GM19468 (cell line): ENCODE data around the gene CLEC16A.

ENCODE experiments used
- ATAC-seq: cut with Tn5 transposase; IDR thresholded peaks from one replicate; pipeline ENCODE4 v1.9.1; 2021; ENCODE audit warnings: mild to moderate bottlenecking, moderate library complexity, moderate number of reproducible peaks; ENCODE audit not compliant: unreplicated experiment; ENCODE audit errors: extremely low read depth

Gene CLEC16A, protein sequence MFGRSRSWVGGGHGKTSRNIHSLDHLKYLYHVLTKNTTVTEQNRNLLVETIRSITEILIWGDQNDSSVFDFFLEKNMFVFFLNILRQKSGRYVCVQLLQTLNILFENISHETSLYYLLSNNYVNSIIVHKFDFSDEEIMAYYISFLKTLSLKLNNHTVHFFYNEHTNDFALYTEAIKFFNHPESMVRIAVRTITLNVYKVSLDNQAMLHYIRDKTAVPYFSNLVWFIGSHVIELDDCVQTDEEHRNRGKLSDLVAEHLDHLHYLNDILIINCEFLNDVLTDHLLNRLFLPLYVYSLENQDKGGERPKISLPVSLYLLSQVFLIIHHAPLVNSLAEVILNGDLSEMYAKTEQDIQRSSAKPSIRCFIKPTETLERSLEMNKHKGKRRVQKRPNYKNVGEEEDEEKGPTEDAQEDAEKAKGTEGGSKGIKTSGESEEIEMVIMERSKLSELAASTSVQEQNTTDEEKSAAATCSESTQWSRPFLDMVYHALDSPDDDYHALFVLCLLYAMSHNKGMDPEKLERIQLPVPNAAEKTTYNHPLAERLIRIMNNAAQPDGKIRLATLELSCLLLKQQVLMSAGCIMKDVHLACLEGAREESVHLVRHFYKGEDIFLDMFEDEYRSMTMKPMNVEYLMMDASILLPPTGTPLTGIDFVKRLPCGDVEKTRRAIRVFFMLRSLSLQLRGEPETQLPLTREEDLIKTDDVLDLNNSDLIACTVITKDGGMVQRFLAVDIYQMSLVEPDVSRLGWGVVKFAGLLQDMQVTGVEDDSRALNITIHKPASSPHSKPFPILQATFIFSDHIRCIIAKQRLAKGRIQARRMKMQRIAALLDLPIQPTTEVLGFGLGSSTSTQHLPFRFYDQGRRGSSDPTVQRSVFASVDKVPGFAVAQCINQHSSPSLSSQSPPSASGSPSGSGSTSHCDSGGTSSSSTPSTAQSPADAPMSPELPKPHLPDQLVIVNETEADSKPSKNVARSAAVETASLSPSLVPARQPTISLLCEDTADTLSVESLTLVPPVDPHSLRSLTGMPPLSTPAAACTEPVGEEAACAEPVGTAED

DNA sequence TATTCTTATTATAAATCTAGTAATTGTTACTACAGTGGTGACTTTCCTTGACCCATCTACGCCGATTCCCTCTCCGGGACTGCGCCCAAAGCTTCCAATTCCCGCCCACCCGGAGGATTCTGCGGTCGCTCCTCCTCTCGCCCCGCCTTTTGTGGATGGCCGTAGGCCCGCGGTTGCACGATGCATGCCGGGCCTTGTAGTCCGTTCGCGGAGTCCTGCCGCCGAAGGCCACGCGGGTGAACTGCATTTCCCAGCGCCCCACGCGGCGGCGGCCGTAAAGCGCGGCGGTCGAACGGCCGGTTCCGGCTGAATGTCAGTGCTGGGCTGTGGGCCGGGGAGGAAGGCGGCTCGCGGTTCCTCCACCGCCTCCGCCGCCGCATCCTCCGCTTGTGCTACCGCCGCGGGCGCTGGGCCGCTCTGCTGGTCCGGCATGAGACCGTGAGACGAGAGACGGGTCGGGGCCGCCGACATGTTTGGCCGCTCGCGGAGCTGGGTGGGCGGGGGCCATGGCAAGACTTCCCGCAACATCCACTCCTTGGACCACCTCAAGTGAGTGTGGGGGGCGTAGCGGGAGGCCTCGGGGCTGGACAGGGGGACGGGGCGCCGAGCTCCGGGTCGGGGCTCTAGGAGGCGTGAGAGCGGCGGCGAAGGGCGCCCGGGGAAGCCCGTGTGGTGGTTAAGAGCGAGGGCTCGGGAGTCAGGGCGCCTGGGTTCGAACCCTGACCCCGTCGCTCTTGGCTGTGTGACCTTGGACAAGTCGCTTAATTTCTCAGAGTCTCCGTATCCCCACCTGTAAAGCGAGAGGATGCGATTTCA is at the start of gene CLEC16A:
CLEC16A (plus strand) TSS at position 316 of the 816 bp plus-strand sequence; CDS start at position 470, 154 bp downstream.
- ATAC-seq: peak; percentile 75

DNA sequence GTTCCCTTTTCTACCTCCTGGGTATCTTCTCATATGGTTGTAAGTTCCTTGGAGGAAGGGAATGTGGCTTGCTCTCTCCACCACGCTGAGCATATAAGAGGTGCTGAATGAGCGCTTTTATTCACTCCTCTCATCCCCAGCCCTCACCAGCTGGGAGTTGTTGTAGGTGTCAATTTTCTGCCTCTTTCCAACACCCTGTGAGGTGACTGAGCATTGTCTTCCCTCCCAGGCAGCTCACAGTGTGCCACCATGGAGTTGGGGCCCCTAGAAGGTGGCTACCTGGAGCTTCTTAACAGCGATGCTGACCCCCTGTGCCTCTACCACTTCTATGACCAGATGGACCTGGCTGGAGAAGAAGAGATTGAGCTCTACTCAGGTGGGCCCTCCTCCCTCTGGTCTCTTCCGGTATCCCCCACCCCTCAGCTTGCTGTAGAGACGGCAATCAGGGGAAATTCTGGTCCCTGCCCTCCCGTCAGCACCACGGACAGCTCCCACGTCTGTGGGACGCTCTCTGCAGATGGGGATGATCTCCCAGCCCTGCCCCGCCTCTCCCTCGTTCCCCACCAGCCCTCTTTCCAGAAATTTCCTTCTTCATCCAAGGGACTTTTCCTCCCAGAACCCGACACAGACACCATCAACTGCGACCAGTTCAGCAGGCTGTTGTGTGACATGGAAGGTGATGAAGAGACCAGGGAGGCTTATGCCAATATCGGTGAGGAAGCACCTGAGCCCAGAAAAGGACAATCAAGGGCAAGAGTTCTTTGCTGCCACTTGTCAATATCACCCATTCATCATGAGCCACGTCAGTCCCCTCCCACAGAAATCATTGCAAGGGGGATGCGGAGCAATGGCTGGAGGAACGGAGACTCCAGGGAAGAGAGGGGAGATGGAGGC is 49.1 kb upstream of the CLEC16A start:
- ATAC-seq: no peak

DNA sequence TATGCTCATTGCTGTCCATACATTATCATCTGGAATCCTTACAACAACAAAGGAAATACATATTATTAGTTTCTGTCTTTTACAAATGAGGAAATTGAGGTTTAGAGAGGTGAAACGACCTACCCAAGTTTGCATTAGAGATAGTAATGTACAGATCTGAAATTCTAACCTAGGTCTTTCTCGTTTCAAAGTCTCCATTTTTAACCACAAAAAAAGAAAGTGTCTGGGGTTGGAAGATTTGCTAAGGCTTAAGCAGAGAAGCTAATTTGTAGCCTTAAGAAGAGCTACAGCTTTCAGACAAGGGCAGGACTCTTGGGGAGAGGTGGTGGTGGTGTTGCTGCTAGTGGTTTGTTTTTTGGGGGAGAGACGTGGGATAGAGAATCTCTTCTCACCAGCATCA is 48.2 kb upstream of the CLEC16A start:
- ATAC-seq: no peak

DNA sequence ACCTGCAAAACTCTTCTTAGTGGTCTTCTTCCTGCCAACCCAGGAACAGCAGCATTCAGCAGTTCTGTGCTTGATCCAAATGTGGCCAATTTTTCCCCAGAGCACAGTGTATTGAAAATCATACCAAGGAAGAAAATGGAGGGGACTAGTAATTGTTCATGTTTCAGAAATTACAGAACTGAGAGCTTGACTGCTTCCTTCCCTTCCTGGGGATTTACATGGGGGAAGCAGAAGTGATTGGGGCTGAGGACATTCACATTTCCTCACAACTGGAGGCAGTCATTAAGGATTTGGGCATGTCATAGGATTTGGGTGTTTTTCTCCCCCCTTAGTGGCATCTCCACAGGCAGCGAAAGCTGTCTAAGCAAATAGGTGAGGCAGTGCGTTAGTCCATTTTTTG is 47.6 kb upstream of the CLEC16A start:
- ATAC-seq: no peak

DNA sequence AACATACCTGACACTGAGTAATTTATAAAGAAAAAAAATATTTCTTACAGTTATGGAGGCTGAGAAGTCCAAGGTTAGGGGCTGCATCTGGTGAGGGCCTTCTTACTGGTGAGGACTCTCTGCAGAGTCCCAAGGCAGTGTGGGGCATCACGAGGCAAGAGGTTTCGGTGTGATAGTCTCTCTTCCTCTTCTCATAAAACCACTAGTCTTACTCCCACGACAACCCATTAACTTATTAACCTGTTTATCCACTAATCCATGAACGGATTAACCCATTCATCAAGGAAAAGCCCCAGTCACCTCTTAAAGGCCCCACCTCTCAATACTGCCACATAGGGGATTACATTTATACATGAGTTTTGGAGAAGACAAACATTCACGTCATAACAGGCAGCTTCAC is 47.2 kb upstream of the CLEC16A start:
- ATAC-seq: peak; percentile 30

DNA sequence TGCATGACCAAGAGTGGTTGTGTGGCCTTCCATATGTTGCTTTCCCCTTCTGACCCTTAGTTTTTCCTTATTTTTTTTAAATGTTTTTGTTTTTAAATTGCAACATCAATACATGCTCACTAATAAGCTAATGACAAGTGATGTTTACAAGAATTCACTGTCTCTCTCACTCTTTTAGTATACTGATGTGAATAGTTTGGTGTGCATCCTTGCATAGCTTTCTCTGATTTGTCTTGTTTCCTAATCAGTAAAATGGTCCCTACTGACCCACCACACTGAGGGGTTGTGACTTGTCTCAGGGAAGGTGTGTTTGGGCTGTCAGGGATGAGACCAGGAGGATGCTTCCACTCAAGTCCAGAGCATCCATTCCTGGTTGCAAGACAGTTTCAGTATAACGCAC is 41.4 kb upstream of the CLEC16A start:
- ATAC-seq: no peak

DNA sequence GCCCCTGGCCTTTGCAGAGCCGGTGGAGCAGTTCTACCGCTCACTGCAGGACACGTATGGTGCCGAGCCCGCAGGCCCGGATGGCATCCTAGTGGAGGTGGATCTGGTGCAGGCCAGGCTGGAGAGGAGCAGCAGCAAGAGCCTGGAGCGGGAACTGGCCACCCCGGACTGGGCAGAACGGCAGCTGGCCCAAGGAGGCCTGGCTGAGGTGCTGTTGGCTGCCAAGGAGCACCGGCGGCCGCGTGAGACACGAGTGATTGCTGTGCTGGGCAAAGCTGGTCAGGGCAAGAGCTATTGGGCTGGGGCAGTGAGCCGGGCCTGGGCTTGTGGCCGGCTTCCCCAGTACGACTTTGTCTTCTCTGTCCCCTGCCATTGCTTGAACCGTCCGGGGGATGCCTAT is 37.9 kb upstream of the CLEC16A start:
- no peak for ATAC-seq

DNA sequence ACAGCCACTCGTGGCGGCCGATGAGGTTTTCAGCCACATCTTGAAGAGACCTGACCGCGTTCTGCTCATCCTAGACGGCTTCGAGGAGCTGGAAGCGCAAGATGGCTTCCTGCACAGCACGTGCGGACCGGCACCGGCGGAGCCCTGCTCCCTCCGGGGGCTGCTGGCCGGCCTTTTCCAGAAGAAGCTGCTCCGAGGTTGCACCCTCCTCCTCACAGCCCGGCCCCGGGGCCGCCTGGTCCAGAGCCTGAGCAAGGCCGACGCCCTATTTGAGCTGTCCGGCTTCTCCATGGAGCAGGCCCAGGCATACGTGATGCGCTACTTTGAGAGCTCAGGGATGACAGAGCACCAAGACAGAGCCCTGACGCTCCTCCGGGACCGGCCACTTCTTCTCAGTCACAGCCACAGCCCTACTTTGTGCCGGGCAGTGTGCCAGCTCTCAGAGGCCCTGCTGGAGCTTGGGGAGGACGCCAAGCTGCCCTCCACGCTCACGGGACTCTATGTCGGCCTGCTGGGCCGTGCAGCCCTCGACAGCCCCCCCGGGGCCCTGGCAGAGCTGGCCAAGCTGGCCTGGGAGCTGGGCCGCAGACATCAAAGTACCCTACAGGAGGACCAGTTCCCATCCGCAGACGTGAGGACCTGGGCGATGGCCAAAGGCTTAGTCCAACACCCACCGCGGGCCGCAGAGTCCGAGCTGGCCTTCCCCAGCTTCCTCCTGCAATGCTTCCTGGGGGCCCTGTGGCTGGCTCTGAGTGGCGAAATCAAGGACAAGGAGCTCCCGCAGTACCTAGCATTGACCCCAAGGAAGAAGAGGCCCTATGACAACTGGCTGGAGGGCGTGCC is 37.2 kb upstream of the CLEC16A start:
- ATAC-seq: no peak

DNA sequence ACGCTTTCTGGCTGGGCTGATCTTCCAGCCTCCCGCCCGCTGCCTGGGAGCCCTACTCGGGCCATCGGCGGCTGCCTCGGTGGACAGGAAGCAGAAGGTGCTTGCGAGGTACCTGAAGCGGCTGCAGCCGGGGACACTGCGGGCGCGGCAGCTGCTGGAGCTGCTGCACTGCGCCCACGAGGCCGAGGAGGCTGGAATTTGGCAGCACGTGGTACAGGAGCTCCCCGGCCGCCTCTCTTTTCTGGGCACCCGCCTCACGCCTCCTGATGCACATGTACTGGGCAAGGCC is 36.7 kb upstream of the CLEC16A start:
- ATAC-seq: no peak

DNA sequence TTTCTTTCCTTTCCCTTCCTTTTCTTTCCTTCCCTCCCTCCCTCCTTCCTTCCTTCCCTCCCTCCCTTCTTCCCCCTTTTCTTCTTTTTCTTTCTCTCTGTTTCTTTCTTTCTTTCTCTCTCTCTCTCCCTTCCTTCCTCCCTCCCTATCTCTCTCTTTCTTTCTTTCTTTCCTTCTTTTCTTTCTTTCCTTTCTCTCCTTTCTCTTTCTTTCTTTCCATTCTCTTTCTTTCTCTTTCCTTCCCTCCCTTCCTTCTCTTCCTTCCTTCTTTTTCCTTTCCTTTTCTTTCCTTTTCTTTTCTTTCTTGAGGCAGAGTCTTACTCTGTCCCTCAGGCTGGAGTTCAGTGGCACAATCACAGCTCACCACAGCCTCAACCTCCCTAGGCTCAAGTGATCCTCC is 33.1 kb upstream of the CLEC16A start:
- ATAC-seq: no peak

DNA sequence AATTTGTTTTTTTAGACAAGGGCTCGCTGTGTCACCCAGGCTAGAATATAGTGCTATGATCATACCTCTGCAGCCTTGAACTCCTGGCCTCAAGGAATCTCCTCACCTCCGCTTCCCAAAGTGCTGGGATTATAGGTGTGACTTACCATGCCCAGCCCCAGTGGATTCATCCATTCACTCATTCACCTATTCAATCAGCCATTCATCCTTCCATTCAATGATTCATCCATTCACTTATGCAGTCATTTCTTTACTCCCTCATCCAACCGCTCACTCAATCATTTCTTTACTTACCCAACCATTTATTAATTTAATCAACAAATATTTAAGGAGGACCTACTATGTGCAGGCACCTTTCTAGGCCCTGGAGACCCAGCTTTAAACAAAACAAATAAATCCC is 27.8 kb upstream of the CLEC16A start:
- ATAC-seq: no peak

DNA sequence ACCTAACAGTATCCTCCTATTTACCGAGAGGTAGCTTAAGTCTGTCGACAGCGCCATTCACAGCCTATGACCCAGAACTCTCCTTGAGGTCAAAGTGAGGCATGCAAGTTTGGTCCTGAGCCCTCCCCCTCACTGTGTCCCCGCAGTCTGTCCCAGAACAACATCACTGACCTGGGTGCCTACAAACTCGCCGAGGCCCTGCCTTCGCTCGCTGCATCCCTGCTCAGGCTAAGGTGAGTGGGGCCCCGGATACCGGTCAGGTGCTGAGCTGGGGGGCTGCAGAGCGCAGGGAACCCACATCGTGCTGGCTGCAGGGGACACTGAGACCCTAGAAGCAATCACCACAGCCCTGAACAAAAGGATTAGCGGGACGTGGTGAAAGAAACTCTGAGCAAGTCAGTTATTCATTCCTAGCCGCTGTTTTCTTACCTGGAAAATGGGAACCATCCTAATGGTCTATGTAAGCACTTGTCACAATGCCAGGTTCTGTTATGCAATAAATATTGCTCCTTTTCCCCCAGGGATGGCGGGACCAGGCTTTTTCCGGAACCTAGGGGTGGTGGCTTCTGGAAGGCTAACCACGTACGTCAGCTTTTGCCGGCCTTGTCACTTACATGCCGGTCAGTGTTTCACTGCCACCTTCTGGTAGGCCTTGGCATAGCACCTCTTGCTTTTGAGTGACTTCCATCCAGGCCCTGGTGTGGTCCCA is 25.9 kb upstream of the CLEC16A start:
- no peak for ATAC-seq

DNA sequence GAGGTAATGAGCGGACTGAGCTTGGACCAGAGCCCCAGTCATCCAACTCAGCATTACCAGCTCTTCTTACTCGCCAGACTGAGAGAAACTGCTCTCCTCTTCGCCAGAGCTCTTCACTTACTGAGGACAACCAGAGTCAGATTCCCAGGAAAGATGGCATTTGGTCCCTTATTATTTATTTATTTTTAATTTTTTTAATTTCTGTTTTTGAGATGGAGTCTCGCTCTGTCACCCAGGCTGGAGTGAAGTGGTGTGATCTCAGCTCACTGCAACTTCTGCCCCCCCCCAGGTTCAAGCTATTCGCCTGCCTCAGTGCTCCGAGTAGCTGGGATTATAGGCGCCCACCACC is 25.4 kb upstream of the CLEC16A start:
- ATAC-seq: no peak

DNA sequence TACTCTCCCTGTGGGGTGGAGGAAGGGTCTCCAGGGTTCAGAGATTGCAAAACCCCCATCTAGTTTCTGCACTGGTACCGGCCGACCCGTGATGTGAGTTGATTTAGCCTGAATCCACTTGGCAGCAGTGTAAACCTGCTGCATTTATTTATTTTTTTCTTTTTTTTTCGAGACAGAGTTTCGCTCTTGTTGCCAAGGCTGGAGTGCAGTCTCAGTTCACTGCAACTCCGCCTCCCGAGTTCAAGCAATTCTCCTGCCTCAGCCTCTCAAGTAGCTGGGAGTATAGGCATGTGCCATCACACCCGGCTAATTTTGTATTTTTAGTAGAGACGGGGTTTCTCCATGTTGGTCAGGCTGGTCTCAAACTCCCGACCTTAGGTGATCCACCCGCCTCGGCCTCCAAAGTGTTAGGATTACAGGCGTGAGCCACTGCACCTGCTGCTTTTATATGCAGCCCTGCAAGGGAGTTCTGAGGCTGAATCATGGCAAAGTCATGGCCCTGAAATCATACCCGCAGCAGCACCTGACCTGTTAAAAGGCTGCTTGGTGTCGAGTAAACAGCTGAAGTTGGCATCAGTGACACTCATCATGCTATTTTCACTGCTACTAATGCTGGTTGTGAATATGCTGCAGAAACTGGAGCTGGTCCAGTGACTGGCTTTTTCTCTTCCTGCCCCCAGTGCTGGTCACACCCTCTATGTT is 23.5 kb upstream of the CLEC16A start:
- no peak for ATAC-seq

DNA sequence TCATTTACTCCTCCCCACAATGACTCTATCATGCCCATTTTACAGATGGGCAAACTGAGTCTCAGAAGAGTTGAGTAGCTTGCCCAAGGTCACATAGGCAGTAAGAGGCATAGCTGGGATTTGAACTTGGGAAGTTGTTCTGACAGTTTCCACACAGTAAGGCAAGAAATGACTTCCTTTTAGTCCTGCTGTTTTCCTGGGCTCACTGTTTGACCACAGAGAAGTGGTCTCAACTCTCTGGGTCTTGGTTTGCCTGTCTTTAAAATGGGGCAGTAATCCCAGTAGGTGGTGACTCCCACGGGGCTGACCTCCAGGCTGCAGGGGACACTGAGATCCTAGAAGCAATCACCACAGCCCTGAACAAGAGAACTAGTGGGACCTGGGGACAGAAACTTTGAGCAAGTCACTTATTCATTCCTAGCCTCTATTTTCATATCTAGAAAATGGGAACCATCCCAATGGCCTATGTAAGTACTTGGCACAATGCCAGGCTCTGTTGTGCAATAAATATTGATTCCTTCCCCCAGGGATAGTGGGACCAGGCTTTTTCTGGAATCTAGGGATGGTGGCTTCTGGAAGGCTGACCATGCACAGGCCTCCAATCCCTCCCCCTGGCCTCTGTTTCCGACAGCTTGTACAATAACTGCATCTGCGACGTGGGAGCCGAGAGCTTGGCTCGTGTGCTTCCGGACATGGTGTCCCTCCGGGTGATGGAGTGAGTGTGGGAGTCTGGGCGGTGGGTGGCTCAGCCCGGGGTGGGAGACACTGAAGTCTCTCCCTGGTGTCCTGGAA is 22.6 kb upstream of the CLEC16A start:
- ATAC-seq: no peak

DNA sequence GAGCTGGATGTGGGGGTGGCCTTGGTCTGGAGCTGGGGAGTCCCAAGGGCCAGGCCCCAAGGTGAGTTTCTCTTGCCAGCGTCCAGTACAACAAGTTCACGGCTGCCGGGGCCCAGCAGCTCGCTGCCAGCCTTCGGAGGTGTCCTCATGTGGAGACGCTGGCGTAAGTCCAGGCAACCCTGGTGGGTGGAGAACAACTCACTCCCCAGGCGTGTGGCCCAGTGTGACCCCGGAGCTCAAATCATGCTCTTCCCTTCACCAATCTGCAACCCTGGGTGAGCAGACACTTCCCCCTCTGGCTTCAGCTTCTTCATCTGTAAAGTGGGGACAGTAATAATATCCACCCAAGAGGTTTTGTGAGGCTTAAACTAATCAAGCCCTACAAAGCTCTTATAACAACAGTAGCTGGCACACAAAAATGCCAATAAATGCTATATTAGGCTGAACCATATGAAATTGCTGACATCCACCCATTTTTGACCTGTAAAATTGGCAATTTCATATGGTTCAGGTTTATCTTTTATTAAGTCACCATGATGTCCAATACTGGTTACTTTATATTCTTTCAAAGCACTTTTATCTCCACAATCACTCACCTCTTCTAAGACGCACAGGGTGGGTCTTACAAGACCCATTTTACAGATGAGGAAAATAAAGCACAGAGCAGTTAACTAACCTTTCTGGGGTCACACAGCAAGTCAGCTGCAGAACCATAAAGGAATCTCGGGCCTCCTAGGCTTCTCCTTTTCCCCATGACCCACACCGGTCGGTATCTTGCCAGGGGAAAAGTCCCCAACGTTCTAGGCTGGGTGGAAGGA is 21.8 kb upstream of the CLEC16A start:
- no peak for ATAC-seq
